Sigmoid colon (tissue), 7 donors: ENCODE results near the gene ZFYVE19. TPM values are rescaled to one million over a fixed set of nuclear protein-coding genes. Genes with fewer than 3 reads are reported as not detected.

Source experiments
- DNase-seq: peaks from one replicate; pipeline ENCODE4 v3.0.0-alpha.2; 2019
- H3K27ac ChIP-seq, 4 donors: fragments of 200-600 bp; sonication (generic); one replicate each; pipeline ENCODE4 v1.5.1; 2016 to 2019; ENCODE audit warnings: mild to moderate bottlenecking in 1 of 4
- H3K27me3 ChIP-seq, 3 donors: fragments of 200-600 bp; sonication (generic); one replicate each; pipeline ENCODE4 v1.5.1; 2019; ENCODE audit warnings: mild to moderate bottlenecking in 1 of 3
- H3K36me3 ChIP-seq, 4 donors: fragments of 200-600 bp; sonication (generic); one replicate each; pipeline ENCODE4 v1.5.1; 2016 to 2019
- H3K4me1 ChIP-seq, 4 donors: fragments of 200-600 bp; sonication (generic); one replicate each; pipeline ENCODE4 v1.5.1; 2017 to 2019
- H3K4me3 ChIP-seq, 4 donors: fragments of 200-600 bp; sonication (generic); one replicate each; pipeline ENCODE4 v1.5.1; 2017 to 2019; ENCODE audit warnings: mild to moderate bottlenecking in 2 of 4, moderate library complexity in 1 of 4
- H3K9me3 ChIP-seq, 4 donors: fragments of 200-600 bp in 3 of 4; sonication (generic) in 3 of 4; one replicate each; pipeline versions ENCODE4 v1.5.1 to v1.6.1; 2013 to 2019
- CTCF ChIP-seq, 4 experiments: fragments of 450-650 bp in 3 of 4; fragments of 200-600 bp in 1 of 4; IDR thresholded peaks; one replicate each; pipeline ENCODE4 v1.5.1; 2016 to 2019; ENCODE audit warnings: antibody characterized with exemption in 4 of 4, mild to moderate bottlenecking in 3 of 4, moderate library complexity in 2 of 4
- EP300 ChIP-seq, 4 donors: sonication (generic); formaldehyde crosslinking; IDR thresholded peaks; one replicate each; pipeline ENCODE4 v1.6.1; 2017; ENCODE audit warnings: antibody characterized with exemption in 4 of 4
- POLR2A ChIP-seq, 2 donors: fragments of 450-650 bp; IDR thresholded peaks; one replicate each; pipeline ENCODE4 v1.6.1; 2016; ENCODE audit warnings: antibody characterized with exemption in 2 of 2, mild to moderate bottlenecking in 2 of 2, moderate library complexity in 2 of 2
- POLR2AphosphoS5 ChIP-seq, 4 donors: sonication (generic); formaldehyde crosslinking; IDR thresholded peaks; one replicate each; pipeline ENCODE4 v1.6.1; 2017; ENCODE audit warnings: antibody characterized with exemption in 4 of 4
- WGBS, 2 donors: extraction: QIAGEN DNeasy Blood & Tissue Kit; methylation state at CpG; one replicate each; pipeline ENCODE4 v1.1.7; 2013; 5-methylcytosine and 5-hydroxymethylcytosine counted together
- intact Hi-C: fragments of 100-400 bp; cut with DNase I; formaldehyde crosslinking; loops from one replicate; pipeline ENCODE4 v1.15.1; 2023
- polyA plus RNA-seq, 3 donors: library from polyadenylated mRNA; stranded (reverse); fragments of 200-250 nt; gene quantifications; one replicate each; pipeline ENCODE4 v1.2.3, GENCODE V29; 2013
- total RNA-seq, 4 donors: library from RNA; depleted of rRNA; stranded (reverse); fragments of >200 nt; gene quantifications; one replicate each; pipeline ENCODE4 v1.1.0, GENCODE V29; 2016
- donor health status: healthy with polysubstance abuse.
- donor health status: Bipolar disorder and iron deficiency.
- donor health status: healthy.

The ZFYVE19 gene
- total and polyA plus RNA-seq, 7 donors: 14.4 to 49.6 (median 28.7) TPM

- no peak overlapping the region for H3K27ac ChIP-seq
- intact Hi-C loops: no loop called here
- TF ChIP-seq POLR2A (IDR thresholded peaks at IDR 0.05) (no peak), CTCF (IDR thresholded peaks at IDR 0.05) (no peak), EP300 (IDR thresholded peaks at IDR 0.05) (no peak), POLR2AphosphoS5 (IDR thresholded peaks at IDR 0.05) (no peak)
- no peaks in the 10 kb centered on the region for H3K27me3 ChIP-seq
- H3K4me1 ChIP-seq: peaks cover 0 to 17% (median 13%) of the 10 kb centered on the region in 4 donors
- no peak overlapping the region for H3K4me3 ChIP-seq
- no peaks in the 10 kb centered on the region for H3K9me3 ChIP-seq
- peaks cover 24 to 70% (median 45%) of the 10 kb centered on the region in 4 donors for H3K36me3 ChIP-seq
- no peak for DNase-seq
- WGBS, 2 donors: 88 to 94% methylated on average over 13 of the region's 13 CpGs
Observed at GRCh38 chr15:40772014-40772413, 34.9 kb upstream of the ZFYVE19 start.

GRCh38 chr15:40773496-40773895, 33.4 kb upstream of the ZFYVE19 start:
- no peak overlapping the region for H3K4me3 ChIP-seq
- TF ChIP-seq CTCF (IDR thresholded peaks at IDR 0.05) (no peak), POLR2AphosphoS5 (IDR thresholded peaks at IDR 0.05) (no peak), EP300 (IDR thresholded peaks at IDR 0.05) (no peak), POLR2A (IDR thresholded peaks at IDR 0.05) (no peak)
- DNase-seq: no peak
- H3K36me3 ChIP-seq: peaks cover 25 to 81% (median 43%) of the 10 kb centered on the region in 4 donors
- H3K27me3 ChIP-seq: no peaks in the 10 kb centered on the region
- intact Hi-C loops: no loop called here
- no peak overlapping the region for H3K27ac ChIP-seq
- H3K4me1 ChIP-seq: peaks cover 0 to 17% (median 13%) of the 10 kb centered on the region in 4 donors
- WGBS, 2 donors: 88 to 92% methylated on average over 8 of the region's 8 CpGs
- H3K9me3 ChIP-seq: no peaks in the 10 kb centered on the region

- Histone ChIP-seq H3K36me3 (peaks cover 29 to 85% (median 47%) of the 10 kb centered on the region in 4 donors), H3K27ac (no peak overlapping the region), H3K27me3 (no peaks in the 10 kb centered on the region), H3K9me3 (no peaks in the 10 kb centered on the region), H3K4me1 (peaks cover 0 to 14% (median 12%) of the 10 kb centered on the region in 4 donors), H3K4me3 (no peak overlapping the region)
- TF ChIP-seq EP300 (IDR thresholded peaks at IDR 0.05) (no peak), POLR2AphosphoS5 (IDR thresholded peaks at IDR 0.05) (no peak), POLR2A (IDR thresholded peaks at IDR 0.05) (no peak), CTCF (IDR thresholded peaks at IDR 0.05) (no peak)
- intact Hi-C loops: no loop called here
- no peak for DNase-seq
- WGBS, 2 donors: 96% methylated on average over 6 of the region's 6 CpGs
Observed at GRCh38 chr15:40773902-40774301, 33.0 kb upstream of the ZFYVE19 start.

- WGBS, 2 donors: 93 to 96% methylated on average over 10 of the region's 10 CpGs
- Histone ChIP-seq H3K9me3 (no peaks in the 10 kb centered on the region), H3K4me3 (no peak overlapping the region), H3K4me1 (peaks cover 0 to 3% (median 1%) of the 10 kb centered on the region in 4 donors), H3K27me3 (no peaks in the 10 kb centered on the region), H3K27ac (no peak overlapping the region), H3K36me3 (peaks cover 34 to 96% (median 56%) of the 10 kb centered on the region in 4 donors)
- intact Hi-C loops: no loop called here
- no peak for DNase-seq
- TF ChIP-seq POLR2AphosphoS5 (IDR thresholded peaks at IDR 0.05) (no peak), CTCF (IDR thresholded peaks at IDR 0.05) (no peak), EP300 (IDR thresholded peaks at IDR 0.05) (no peak), POLR2A (IDR thresholded peaks at IDR 0.05) (no peak)
Observed at GRCh38 chr15:40775007-40775406, 31.9 kb upstream of the ZFYVE19 start.
